ENCODE data around the gene TNFRSF8. TPM values are rescaled to one million over a fixed set of nuclear protein-coding genes. Genes with fewer than 3 reads are reported as not detected.

Gene TNFRSF8
- total RNA-seq, 1 experiment from 2014 or later = 0.13 TPM

DNA sequence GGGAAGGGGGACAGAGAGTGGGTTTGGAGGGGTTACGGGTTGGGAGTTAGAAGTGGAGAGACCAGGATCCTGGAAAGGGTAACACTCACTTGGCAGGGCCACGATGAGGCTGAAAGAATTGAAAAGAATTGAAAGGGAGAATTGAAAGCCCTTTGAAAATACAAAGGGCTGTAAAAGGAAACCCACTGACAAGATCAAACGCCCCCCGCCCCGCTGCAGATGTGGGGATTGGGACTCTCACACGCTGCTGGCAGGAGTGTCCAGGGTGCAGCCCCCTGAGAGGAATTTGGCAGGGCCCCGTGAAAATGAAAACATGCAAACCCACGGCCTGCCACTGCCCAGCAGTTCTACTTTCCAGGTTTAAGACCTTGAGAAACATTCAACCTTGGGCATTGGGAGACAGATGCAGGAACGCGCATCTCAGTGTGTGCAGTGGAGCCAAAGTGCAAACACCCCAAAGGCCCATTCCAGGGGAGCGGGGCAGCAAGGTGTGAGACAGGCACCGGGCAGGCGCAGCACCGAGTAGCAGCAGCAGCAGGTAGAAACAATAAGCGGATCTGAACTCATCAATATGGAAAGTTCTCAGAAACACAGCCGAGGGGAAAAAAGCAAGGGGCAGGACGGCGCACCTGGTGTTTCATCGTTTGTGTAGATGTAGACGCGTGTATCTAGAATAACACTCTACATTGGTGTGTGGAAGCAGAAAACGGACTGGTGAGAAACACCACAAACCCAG lies 95.4 kb downstream of the TNFRSF8 start:
- DNase-seq (ENCODE audit: low read depth, low spot score) = no peak
- TF ChIP-seq, protein P1, sequence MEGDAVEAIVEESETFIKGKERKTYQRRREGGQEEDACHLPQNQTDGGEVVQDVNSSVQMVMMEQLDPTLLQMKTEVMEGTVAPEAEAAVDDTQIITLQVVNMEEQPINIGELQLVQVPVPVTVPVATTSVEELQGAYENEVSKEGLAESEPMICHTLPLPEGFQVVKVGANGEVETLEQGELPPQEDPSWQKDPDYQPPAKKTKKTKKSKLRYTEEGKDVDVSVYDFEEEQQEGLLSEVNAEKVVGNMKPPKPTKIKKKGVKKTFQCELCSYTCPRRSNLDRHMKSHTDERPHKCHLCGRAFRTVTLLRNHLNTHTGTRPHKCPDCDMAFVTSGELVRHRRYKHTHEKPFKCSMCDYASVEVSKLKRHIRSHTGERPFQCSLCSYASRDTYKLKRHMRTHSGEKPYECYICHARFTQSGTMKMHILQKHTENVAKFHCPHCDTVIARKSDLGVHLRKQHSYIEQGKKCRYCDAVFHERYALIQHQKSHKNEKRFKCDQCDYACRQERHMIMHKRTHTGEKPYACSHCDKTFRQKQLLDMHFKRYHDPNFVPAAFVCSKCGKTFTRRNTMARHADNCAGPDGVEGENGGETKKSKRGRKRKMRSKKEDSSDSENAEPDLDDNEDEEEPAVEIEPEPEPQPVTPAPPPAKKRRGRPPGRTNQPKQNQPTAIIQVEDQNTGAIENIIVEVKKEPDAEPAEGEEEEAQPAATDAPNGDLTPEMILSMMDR (IDR thresholded peaks at IDR 0.05) = no peak
- TF ChIP-seq TCF7L2 (IDR thresholded peaks at IDR 0.05; ENCODE audit: low read depth, low read length) = no peak
- no peak for TF ChIP-seq SIN3A (IDR thresholded peaks at IDR 0.05; ENCODE audit: borderline replicate concordance, insufficient read depth, low read depth, low read length)
- no peak for TF ChIP-seq POLR2AphosphoS5 (IDR thresholded peaks at IDR 0.05; ENCODE audit: low read depth, low read length)
- TF ChIP-seq, protein P2, sequence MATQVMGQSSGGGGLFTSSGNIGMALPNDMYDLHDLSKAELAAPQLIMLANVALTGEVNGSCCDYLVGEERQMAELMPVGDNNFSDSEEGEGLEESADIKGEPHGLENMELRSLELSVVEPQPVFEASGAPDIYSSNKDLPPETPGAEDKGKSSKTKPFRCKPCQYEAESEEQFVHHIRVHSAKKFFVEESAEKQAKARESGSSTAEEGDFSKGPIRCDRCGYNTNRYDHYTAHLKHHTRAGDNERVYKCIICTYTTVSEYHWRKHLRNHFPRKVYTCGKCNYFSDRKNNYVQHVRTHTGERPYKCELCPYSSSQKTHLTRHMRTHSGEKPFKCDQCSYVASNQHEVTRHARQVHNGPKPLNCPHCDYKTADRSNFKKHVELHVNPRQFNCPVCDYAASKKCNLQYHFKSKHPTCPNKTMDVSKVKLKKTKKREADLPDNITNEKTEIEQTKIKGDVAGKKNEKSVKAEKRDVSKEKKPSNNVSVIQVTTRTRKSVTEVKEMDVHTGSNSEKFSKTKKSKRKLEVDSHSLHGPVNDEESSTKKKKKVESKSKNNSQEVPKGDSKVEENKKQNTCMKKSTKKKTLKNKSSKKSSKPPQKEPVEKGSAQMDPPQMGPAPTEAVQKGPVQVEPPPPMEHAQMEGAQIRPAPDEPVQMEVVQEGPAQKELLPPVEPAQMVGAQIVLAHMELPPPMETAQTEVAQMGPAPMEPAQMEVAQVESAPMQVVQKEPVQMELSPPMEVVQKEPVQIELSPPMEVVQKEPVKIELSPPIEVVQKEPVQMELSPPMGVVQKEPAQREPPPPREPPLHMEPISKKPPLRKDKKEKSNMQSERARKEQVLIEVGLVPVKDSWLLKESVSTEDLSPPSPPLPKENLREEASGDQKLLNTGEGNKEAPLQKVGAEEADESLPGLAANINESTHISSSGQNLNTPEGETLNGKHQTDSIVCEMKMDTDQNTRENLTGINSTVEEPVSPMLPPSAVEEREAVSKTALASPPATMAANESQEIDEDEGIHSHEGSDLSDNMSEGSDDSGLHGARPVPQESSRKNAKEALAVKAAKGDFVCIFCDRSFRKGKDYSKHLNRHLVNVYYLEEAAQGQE (IDR thresholded peaks at IDR 0.05; ENCODE audit: insufficient read depth in 1 of 2, low read depth in 2 of 2, low read length in 1 of 2) = no peak
- POLR2A ChIA-PET = no interaction called here
- Histone ChIP-seq H3K4me1 (ENCODE audit: control insufficient read depth, insufficient read depth, low read length) (peaks cover 21% of the 10 kb centered on the region), H3K27ac (ENCODE audit: low read length) (no peak overlapping the region), H3K4me3 (ENCODE audit: low read depth in 2 of 2, low read length in 2 of 2) (no peak overlapping the region), H3K36me3 (ENCODE audit: control insufficient read depth, insufficient read depth, low read length) (no peaks in the 10 kb centered on the region), H3K9me3 (ENCODE audit: control insufficient read depth, insufficient read depth, low read depth, low read length) (no peaks in the 10 kb centered on the region), H3K27me3 (ENCODE audit: control insufficient read depth, insufficient read depth, low read length) (no peaks in the 10 kb centered on the region)
- CTCF ChIA-PET = no interaction called here
- BruUV-seq (replicated peaks) = no TSS peak
- in situ Hi-C loops (cut with HindIII; ENCODE audit: low pct_unique_long_range_greater_than_20kb, low sequenced_read_pairs) = no loop called here
- intact Hi-C loops (cut with micrococcal nuclease; ENCODE audit: unreplicated experiment) = no loop called here
- ATAC-seq = no peak

DNA sequence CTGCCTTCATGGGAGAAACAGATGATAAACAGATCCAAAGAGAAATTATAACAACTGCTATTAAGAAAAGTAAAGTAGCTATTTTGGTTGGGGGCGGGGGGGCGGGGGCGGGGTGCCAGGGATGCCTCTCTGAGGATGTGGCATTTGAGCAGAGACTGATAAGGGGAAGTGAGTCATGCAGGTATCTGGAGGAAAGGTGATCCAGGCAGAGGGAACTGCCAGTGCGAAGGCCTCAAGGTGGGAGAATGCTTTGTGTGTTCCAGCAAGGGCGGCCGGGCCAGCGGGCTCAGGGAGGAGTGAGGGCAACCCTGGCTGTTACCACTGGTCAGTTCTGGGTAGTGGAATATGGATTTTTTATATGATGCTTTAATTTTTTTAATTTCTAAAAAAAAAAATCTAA lies 96.7 kb downstream of the TNFRSF8 start:
- intact Hi-C loops (cut with micrococcal nuclease; ENCODE audit: unreplicated experiment) = no loop called here
- ATAC-seq = no peak
- ChIA-PET CTCF (no interaction called here), POLR2A (interaction anchor here (0.6 kb wide), 1 partner anchor 413 kb away, joined by 3 read pairs; no protein-coding TSS in a partner anchor)
- BruUV-seq (replicated peaks) = no TSS peak
- Histone ChIP-seq H3K9me3 (ENCODE audit: control insufficient read depth, insufficient read depth, low read depth, low read length) (no peaks in the 10 kb centered on the region), H3K27me3 (ENCODE audit: control insufficient read depth, insufficient read depth, low read length) (no peaks in the 10 kb centered on the region), H3K36me3 (ENCODE audit: control insufficient read depth, insufficient read depth, low read length) (no peaks in the 10 kb centered on the region), H3K4me1 (ENCODE audit: control insufficient read depth, insufficient read depth, low read length) (peaks cover 21% of the 10 kb centered on the region), H3K4me3 (ENCODE audit: low read depth in 2 of 2, low read length in 2 of 2) (no peak overlapping the region), H3K27ac (ENCODE audit: low read length) (no peak overlapping the region)
- in situ Hi-C loops (cut with HindIII; ENCODE audit: low pct_unique_long_range_greater_than_20kb, low sequenced_read_pairs) = no loop called here
- TF ChIP-seq, protein P2 (IDR thresholded peaks at IDR 0.05; ENCODE audit: insufficient read depth in 1 of 2, low read depth in 2 of 2, low read length in 1 of 2) = no peak
- TF ChIP-seq SIN3A (IDR thresholded peaks at IDR 0.05; ENCODE audit: borderline replicate concordance, insufficient read depth, low read depth, low read length) (no peak), TCF7L2 (IDR thresholded peaks at IDR 0.05; ENCODE audit: low read depth, low read length) (no peak), POLR2AphosphoS5 (IDR thresholded peaks at IDR 0.05; ENCODE audit: low read depth, low read length) (no peak)
- TF ChIP-seq, protein P1 (IDR thresholded peaks at IDR 0.05) = no peak
- DNase-seq (ENCODE audit: low read depth, low spot score) = no peak

Data from Panc1 (cell line).